ENCODE results near the gene AOAH.

GRCh38 chr7:36661135-36661840, 63.0 kb downstream of the AOAH start:
- TF ChIP-seq CTCF (IDR thresholded peaks at IDR 0.05; ENCODE audit: insufficient read depth, low read length), result no peak
- no peak for TF ChIP-seq REST (IDR thresholded peaks at IDR 0.05; ENCODE audit: insufficient replicate concordance, low read depth)
- TF ChIP-seq POLR2AphosphoS5 (IDR thresholded peaks at IDR 0.05; ENCODE audit: low read depth), result no peak
- TF ChIP-seq GABPA (IDR thresholded peaks at IDR 0.05; ENCODE audit: low read depth), result no peak
- no peak for TF ChIP-seq SPI1 (IDR thresholded peaks at IDR 0.05; ENCODE audit: borderline replicate concordance, low read depth)
